Measurements from ENCODE around the gene ST8SIA1. TPM values are rescaled to one million over a fixed set of nuclear protein-coding genes. Genes with fewer than 3 reads are reported as not detected.
"Not testable (repeated sequence)": the region's sequence is repeated elsewhere in the genome, so short reads cannot be mapped to it uniquely, and the experiment has no call there.

ST8SIA1 gene
- total and polyA plus RNA-seq, 9 donors = 0.69 to 18.1 (median 4.1) TPM

GRCh38 chr12:22160396-22161003 lies 174.0 kb downstream of the ST8SIA1 start:
- no peak for TF ChIP-seq EP300 (IDR thresholded peaks at IDR 0.05)
- no peak for TF ChIP-seq CTCF (IDR thresholded peaks at IDR 0.05)
- TF ChIP-seq POLR2A (IDR thresholded peaks at IDR 0.05) = no peak
- H3K9me3 ChIP-seq = no peaks in the 10 kb centered on the region
- no peaks in the 10 kb centered on the region for H3K27me3 ChIP-seq
- no peak overlapping the region for H3K4me3 ChIP-seq
- DNase-seq = no peak
- intact Hi-C loops (cut with DNase I) = no loop called here
- H3K4me1 ChIP-seq (ENCODE audit: insufficient read depth) = no peaks in the 10 kb centered on the region
- no peaks in the 10 kb centered on the region for H3K36me3 ChIP-seq
- WGBS, 3 donors = 46 to 52% (median 50%) methylated on average over 5 of the region's 5 CpGs
- H3K27ac ChIP-seq = no peak overlapping the region

DNA sequence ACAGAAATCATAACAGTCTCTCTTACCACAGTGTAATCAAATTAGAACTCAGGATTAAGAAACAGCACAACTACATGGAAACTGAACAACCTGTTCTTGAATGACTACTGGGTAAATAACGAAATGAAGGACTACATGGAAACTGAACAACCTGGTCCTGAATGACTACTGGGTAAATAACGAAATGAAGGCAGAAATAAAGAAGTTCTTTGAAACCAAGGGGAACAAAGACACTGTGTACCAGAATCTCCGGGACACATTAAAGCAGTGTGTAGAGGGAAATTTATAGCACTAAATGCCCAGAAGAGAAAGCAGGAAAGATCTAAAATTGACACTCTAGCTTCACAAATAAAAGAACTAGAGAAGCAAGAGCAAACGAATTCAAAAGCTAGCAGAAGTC lies 185.2 kb downstream of the ST8SIA1 start:
- H3K27ac ChIP-seq; H3K4me3 ChIP-seq; H3K9me3 ChIP-seq; intact Hi-C loops (cut with DNase I); H3K36me3 ChIP-seq; H3K27me3 ChIP-seq; H3K4me1 ChIP-seq (ENCODE audit: insufficient read depth); DNase-seq: not testable (repeated sequence)
- 70 to 77% (median 74%) methylated on average over 4 of the region's 4 CpGs for WGBS, 3 donors

DNA sequence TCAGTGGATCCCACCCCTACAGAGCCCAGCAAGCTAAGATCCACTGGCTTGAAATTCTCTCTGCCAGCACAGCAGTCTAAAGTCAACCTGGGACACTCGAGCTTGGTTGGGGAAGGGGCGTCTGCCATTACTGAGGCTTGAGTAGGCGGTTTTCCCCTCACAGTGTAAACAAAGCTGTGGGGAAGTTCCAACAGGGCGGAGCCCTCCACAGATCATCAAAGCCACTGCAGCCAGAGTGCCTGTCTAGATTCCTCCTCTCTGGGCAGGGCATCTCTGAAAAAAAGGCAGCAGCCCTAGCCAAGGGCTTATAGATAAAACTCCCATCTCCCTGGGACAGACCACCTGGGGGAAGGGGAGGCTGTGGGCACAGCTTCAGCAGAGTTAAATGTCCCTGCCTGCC lies 187.8 kb downstream of the ST8SIA1 start:
- H3K36me3 ChIP-seq; H3K4me3 ChIP-seq; H3K27ac ChIP-seq; DNase-seq; H3K9me3 ChIP-seq; intact Hi-C loops (cut with DNase I); H3K4me1 ChIP-seq (ENCODE audit: insufficient read depth); H3K27me3 ChIP-seq: not testable (repeated sequence)
- WGBS, 3 donors = 73 to 86% (median 74%) methylated on average over 4 of the region's 4 CpGs

Other genes with a start within 250 kb of the ST8SIA1 start
- gene C2CD5, start 209.8 kb upstream of the ST8SIA1 start, total RNA-seq = 10 to 100 TPM; 28.3 to 41.3 (median 38.9) TPM
- 10 to 100 TPM; 19.6 to 30.6 TPM for gene C2CD5, start 209.8 kb upstream of the ST8SIA1 start, polyA plus RNA-seq

Data from ovary (tissue), 9 donors.